Nephron (organoid): ENCODE results near the gene GRAMD1B.
"Not testable (repeated sequence)": the region's sequence is repeated elsewhere in the genome, so short reads cannot be mapped to it uniquely, and the experiment has no call there.

Experiments used
- H3K27ac Mint-ChIP-seq, 3 experiments: 2 replicates each; pipeline ENCODE4 v1.8.0; 2020; ENCODE audit warnings: mixed read lengths in 3 of 3, mild to moderate bottlenecking in 2 of 3, moderate library complexity in 1 of 3
- H3K27me3 Mint-ChIP-seq: 2 replicates; pipeline ENCODE4 v1.8.0; 2021; ENCODE audit warnings: low read depth, mild to moderate bottlenecking, moderate library complexity, mixed read lengths
- H3K36me3 Mint-ChIP-seq: 2 replicates; pipeline ENCODE4 v1.8.0; 2020; ENCODE audit warnings: low read depth, mixed read lengths
- H3K4me1 Mint-ChIP-seq: 2 replicates; pipeline ENCODE4 v1.8.0; 2020; ENCODE audit warnings: mixed read lengths
- H3K4me3 Mint-ChIP-seq, 3 experiments: 2 replicates each; pipeline ENCODE4 v1.8.0; 2020; ENCODE audit warnings: mild to moderate bottlenecking in 3 of 3, mixed read lengths in 3 of 3, moderate library complexity in 2 of 3
- H3K9me3 Mint-ChIP-seq: 2 replicates; pipeline ENCODE4 v1.8.0; 2020; ENCODE audit warnings: mixed read lengths
- CTCF ChIP-seq, 3 experiments: fragments of 200-600 bp; sonication (generic); IDR thresholded peaks; one replicate each; pipeline ENCODE4 v1.5.0; 2021; ENCODE audit warnings: antibody characterized with exemption in 3 of 3; ENCODE audit not compliant: unreplicated experiment in 3 of 3

GRAMD1B gene

DNA sequence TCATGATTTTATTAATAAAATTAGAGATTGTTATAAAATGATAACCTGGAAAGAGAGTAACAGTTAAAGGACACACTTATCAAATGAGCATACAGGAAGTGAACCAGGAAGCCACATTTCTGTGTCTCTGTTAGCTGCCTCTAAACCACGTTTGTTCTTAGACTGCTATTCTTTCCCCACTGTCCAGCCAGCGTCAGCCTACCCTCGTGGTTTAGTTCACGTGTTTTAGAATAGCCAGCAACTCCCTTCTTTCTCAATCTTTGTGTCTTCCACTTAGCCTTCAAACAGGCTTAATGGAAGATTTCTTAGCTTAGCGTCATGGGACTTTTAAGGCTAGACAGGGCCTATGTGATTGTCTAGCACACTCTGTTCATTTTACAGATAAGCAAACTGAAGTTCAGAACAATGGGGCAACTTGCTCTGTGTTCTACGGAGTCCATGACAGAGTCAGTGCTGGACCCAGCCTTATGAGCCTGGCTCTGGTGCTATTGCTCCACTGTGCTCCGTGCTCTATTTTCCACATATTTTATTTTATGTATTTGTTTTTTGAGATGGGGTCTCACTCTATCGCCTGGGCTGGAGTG, 27.2 kb downstream of the GRAMD1B start:
- Mint-ChIP-seq H3K4me3 (no peak overlapping the region), H3K27me3 (no peaks in the 10 kb centered on the region), H3K27ac (no peak overlapping the region), H3K9me3 (no peaks in the 10 kb centered on the region), H3K36me3 (peaks cover 11% of the 10 kb centered on the region), H3K4me1 (peaks cover 9% of the 10 kb centered on the region)
- no peak for TF ChIP-seq CTCF (IDR thresholded peaks at IDR 0.05; ENCODE audit: unreplicated experiment in 3 of 3)

DNA sequence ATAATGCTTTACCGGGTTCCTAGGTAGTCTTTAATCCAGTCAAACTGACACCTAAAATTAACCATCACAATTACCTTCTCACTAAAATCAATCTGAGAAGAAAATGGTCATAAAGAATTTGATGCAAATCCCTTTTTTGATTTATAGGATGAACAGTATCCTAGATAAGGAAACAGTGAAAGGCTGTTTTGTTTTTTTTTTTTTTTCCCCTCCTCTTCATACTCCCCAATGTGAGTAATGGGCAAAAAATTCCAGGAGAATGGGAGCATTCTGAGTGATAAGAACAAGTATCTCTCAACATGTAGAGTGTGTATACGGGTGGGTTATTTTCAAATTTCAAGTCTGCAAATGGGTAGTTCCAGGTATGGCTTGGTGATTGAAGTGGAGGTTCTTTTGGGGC, 28.4 kb downstream of the GRAMD1B start:
- TF ChIP-seq CTCF (IDR thresholded peaks at IDR 0.05; ENCODE audit: unreplicated experiment in 3 of 3), result no peak
- no peaks in the 10 kb centered on the region for H3K27me3 Mint-ChIP-seq
- H3K27ac Mint-ChIP-seq, result no peak overlapping the region
- H3K36me3 Mint-ChIP-seq, result peaks cover 11% of the 10 kb centered on the region
- peaks cover 9% of the 10 kb centered on the region for H3K4me1 Mint-ChIP-seq
- no peaks in the 10 kb centered on the region for H3K9me3 Mint-ChIP-seq
- H3K4me3 Mint-ChIP-seq, result no peak overlapping the region

DNA sequence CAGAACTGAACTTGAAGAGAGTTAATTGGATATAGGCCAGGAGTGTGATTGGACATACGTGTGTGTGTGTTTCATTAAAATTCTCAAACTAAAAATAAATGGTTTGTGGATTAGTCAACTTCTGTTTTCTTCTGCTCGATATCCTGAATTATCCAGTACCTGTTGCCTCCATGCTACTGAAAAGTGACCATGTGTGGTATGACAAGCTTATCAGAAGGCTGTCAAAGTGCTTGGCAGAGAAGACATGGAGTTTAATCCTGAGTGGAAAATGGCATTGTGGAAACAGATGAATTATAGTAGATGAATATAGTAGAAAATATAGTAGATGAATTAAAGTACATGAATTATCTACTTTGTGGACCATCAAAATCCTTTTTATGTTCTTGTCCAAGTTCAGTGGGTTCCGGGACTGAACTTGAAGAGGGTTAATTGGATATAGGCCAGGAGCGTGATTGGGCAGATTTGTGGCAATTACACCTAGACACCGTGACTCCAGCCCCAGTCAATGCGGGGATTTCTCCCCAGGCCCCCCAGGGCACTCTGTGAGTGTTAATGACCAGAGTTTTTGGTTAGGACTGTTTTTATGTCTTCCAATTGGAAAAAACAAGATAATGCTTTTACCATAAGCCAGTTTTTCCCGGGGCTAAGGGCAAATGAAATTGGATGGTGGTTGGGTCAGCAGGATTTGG, 30.1 kb downstream of the GRAMD1B start:
- H3K9me3 Mint-ChIP-seq, result no peaks in the 10 kb centered on the region
- no peaks in the 10 kb centered on the region for H3K27me3 Mint-ChIP-seq
- no peak for TF ChIP-seq CTCF (IDR thresholded peaks at IDR 0.05; ENCODE audit: unreplicated experiment in 3 of 3)
- H3K4me3 Mint-ChIP-seq, result no peak overlapping the region
- no peaks in the 10 kb centered on the region for H3K4me1 Mint-ChIP-seq
- peaks cover 11% of the 10 kb centered on the region for H3K36me3 Mint-ChIP-seq
- no peak overlapping the region for H3K27ac Mint-ChIP-seq

- no peak for TF ChIP-seq CTCF (IDR thresholded peaks at IDR 0.05; ENCODE audit: unreplicated experiment in 3 of 3)
- Mint-ChIP-seq H3K27me3 (no peaks in the 10 kb centered on the region), H3K36me3 (peaks cover 11% of the 10 kb centered on the region), H3K4me1 (no peaks in the 10 kb centered on the region), H3K27ac (no peak overlapping the region), H3K9me3 (no peaks in the 10 kb centered on the region), H3K4me3 (no peak overlapping the region)
Observed at GRCh38 chr11:123461164-123461563, 31.1 kb downstream of the GRAMD1B start.

DNA sequence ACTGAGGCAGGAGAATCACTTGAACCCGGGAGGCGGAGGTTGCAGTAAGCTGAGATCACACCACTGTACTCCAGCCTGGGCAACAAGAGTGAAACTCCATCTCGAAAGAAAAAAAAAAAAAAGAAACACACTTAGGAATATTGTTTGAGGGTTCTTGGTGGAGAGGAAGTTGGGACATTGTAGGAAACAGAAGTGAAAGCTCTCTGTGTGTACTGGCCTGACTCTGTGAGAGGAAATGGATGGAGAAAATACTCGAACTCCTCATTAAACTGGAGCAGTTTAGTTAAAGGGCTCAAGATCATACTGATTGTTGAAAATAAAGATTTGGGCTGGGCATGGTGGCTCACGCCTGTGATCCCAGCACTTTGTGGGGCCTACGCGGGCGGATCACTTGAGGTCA, 35.6 kb downstream of the GRAMD1B start:
- not testable (repeated sequence) for H3K4me1 Mint-ChIP-seq, H3K9me3 Mint-ChIP-seq, H3K36me3 Mint-ChIP-seq, H3K4me3 Mint-ChIP-seq, H3K27ac Mint-ChIP-seq, H3K27me3 Mint-ChIP-seq

DNA sequence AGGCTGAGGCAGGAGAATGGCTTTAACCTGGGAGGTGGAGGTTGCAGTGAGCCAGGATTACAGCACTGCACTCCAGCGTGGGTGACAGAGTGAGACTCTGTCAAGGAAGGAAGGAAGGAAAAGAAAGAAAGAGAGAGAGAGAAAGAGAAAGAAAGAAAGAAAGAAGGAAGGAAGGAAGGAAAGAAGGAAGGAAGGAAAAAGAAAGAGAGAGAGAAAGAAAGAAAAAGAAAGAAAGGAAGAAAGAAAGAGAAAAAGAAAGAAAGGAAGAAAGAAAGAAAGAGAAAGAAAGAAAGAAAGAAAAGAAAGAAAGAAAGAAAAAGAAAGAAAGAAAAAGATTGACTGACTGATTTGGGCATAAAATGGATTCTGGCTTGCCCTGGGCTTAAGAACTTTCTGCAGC, 36.1 kb downstream of the GRAMD1B start:
- not testable (repeated sequence) for H3K9me3 Mint-ChIP-seq, H3K4me3 Mint-ChIP-seq, H3K36me3 Mint-ChIP-seq, H3K27ac Mint-ChIP-seq, H3K27me3 Mint-ChIP-seq
- H3K4me1 Mint-ChIP-seq, result peaks cover 10% of the 10 kb centered on the region

DNA sequence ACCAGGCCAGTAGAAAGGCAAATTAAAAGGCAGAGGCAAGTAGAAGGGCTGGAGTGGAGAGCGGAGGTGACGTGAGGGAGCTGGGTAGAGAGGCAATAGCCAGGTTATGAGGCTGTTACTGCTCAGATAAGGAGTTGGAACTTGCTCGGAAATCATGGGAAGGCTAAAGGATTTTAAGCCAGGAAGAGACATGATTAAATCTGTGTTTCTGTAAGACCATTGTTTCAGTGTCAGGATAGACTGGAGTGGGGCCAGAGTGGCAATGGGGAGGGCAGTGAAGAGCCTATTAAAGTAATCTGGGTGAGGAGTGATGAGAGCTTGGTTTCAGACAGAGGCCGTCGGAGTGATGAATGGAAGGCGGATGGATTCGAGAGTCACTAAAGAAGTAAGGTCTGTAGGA, 39.0 kb downstream of the GRAMD1B start:
- Mint-ChIP-seq H3K4me1 (peaks cover 22% of the 10 kb centered on the region), H3K27ac (no peak overlapping the region), H3K9me3 (no peaks in the 10 kb centered on the region), H3K36me3 (no peaks in the 10 kb centered on the region), H3K27me3 (no peaks in the 10 kb centered on the region), H3K4me3 (no peak overlapping the region)
- no peak for TF ChIP-seq CTCF (IDR thresholded peaks at IDR 0.05; ENCODE audit: unreplicated experiment in 3 of 3)
